K562 (cell line): ENCODE results near the gene SPATS2L. TPM values are rescaled to one million over a fixed set of nuclear protein-coding genes. Genes with fewer than 3 reads are reported as not detected.

Experiments used
- ATAC-seq: fragments of 200-7000 bp; cut with Tn5 transposase; 3 replicates; pipeline ENCODE4 v1.9.1; 2020; ENCODE audit warnings: moderate library complexity
- BruUV-seq: library from RNA; stranded (reverse); fragments of 400-500 nt; replicated peaks from 2 replicates; lab custom pipeline; 2021; lab: Mats Ljungman, UMichigan
- CTCF ChIA-PET: fragments of 300-600 bp; formaldehyde crosslinking; extraction: SDS; loops from one replicate; lab custom pipeline; 2021; ENCODE audit warnings: low intra/inter-chr PET ratio; lab: Yijun Ruan, JAX
- POLR2A ChIA-PET: fragments of 300-600, 350-650 bp; sonication (Branson Sonifier 250); formaldehyde crosslinking; extraction: SDS; loops from one replicate; lab custom pipeline; 2021; ENCODE audit warnings: antibody characterized with exemption, inconsistent platforms; lab: Yijun Ruan, JAX
- DNase-seq, 4 experiments: peaks; one replicate each; pipeline versions ENCODE4 v3.0.0 to v3.0.0-alpha.2; 2011 to 2018; ENCODE audit warnings: low spot score in 3 of 4, mixed read lengths in 3 of 4; ENCODE audit errors: extremely low read depth in 1 of 4
- FAIRE-seq: peaks from 2 replicates; lab custom pipeline; 2011; peaks lifted over from hg19 to GRCh38; lab: Jason Lieb, UNC
- H2AFZ ChIP-seq: 2 replicates; pipeline ENCODE4 v1.6.0; 2011; ENCODE audit warnings: low read depth, low read length, control low read depth, inconsistent platforms
- H3K27ac ChIP-seq: fragments of 200-600 bp; 3 replicates; pipeline ENCODE4 v1.8.0; 2011; ENCODE audit warnings: low read depth, mild to moderate bottlenecking, control low read depth, inconsistent platforms, low read length, moderate library complexity, mixed read lengths; ENCODE audit errors: extremely low read depth
- H3K27me3 ChIP-seq, 2 experiments: fragments of 300-600 bp in 1 of 2; 2 replicates in 1 of 2; 3 replicates in 1 of 2; pipeline versions ENCODE4 v1.6.0 to v1.8.0; 2011; ENCODE audit warnings: inconsistent platforms in 2 of 2, low read length in 2 of 2, mild to moderate bottlenecking in 1 of 2, mixed read lengths in 1 of 2, moderate library complexity in 1 of 2; ENCODE audit not compliant: control insufficient read depth in 2 of 2, insufficient read depth in 2 of 2
- H3K36me3 ChIP-seq: fragments of 300-600 bp; 3 replicates; pipeline ENCODE4 v1.8.0; 2011; ENCODE audit warnings: mild to moderate bottlenecking, low read length, inconsistent platforms; ENCODE audit not compliant: control insufficient read depth, insufficient read depth
- H3K4me1 ChIP-seq, 2 experiments: fragments of 200-600 bp in 1 of 2; replicated peaks in 1 of 2; 2 replicates in 1 of 2; 3 replicates in 1 of 2; pipeline versions ENCODE4 v1.5.1 to v1.8.0; 2011; ENCODE audit warnings: inconsistent platforms in 2 of 2, low read length in 2 of 2, mild to moderate bottlenecking in 1 of 2, mixed read lengths in 1 of 2, moderate library complexity in 1 of 2; ENCODE audit not compliant: control insufficient read depth in 2 of 2, insufficient read depth in 2 of 2
- H3K4me2 ChIP-seq: 2 replicates; pipeline ENCODE4 v1.6.1; 2011; ENCODE audit warnings: low read length, control low read depth, inconsistent platforms, mixed read lengths; ENCODE audit not compliant: insufficient read depth
- H3K4me3 ChIP-seq: fragments of 200-600 bp; sonication (generic), shearing (Covaris generic); 2 replicates; pipeline ENCODE4 v1.5.1; 2016; ENCODE audit warnings: control low read depth, inconsistent platforms
- H3K79me2 ChIP-seq: fragments of 200-600 bp; 3 replicates; pipeline ENCODE4 v1.8.0; 2011; ENCODE audit warnings: low read length, inconsistent platforms; ENCODE audit not compliant: control insufficient read depth, insufficient read depth
- H3K9ac ChIP-seq, 2 experiments: 2 replicates each; pipeline versions ENCODE4 v1.6.0 to v1.6.1; 2011; ENCODE audit warnings: low read depth in 2 of 2, low read length in 2 of 2, control low read depth in 1 of 2, inconsistent platforms in 1 of 2, mild to moderate bottlenecking in 1 of 2, mixed read lengths in 1 of 2; ENCODE audit not compliant: insufficient read depth in 1 of 2
- H3K9me1 ChIP-seq: one replicate; pipeline ENCODE4 v1.6.0; 2011; ENCODE audit warnings: inconsistent platforms, mild to moderate bottlenecking, low read length, moderate library complexity; ENCODE audit not compliant: control insufficient read depth, insufficient read depth
- H3K9me3 ChIP-seq: replicated peaks from 2 replicates; pipeline ENCODE4 v1.5.1; 2011; ENCODE audit warnings: low read depth, low read length, inconsistent platforms; ENCODE audit not compliant: control insufficient read depth, insufficient read depth
- H4K20me1 ChIP-seq: replicated peaks from 2 replicates; pipeline ENCODE4 v1.6.1; 2011; ENCODE audit warnings: low read length, inconsistent platforms, mixed read lengths; ENCODE audit not compliant: control insufficient read depth, insufficient read depth
- CTBP1 ChIP-seq: fragments of 450-650 bp; IDR thresholded peaks from 2 replicates; pipeline ENCODE4 v1.6.1; 2016; ENCODE audit warnings: borderline replicate concordance
- FOSL1 ChIP-seq: fragments of 200-800 bp; sonication (Bioruptor generic); conservative IDR thresholded peaks from 2 replicates; pipeline ENCODE4 v1.6.1; 2016; ENCODE audit warnings: missing genetic modification characterization, missing compliant biosample characterization
- GTF2A2 ChIP-seq: IDR thresholded peaks from 2 replicates; pipeline ENCODE4 v1.6.1; 2016; ENCODE audit warnings: mild to moderate bottlenecking, missing genetic modification characterization, missing compliant biosample characterization
- IRF1 ChIP-seq: sonication (generic); formaldehyde crosslinking; IDR thresholded peaks from 2 replicates; pipeline ENCODE4 v1.8.0; 2022; ENCODE audit warnings: missing genetic modification reagents, mild to moderate bottlenecking, borderline replicate concordance
- KAT7 ChIP-seq: sonication (generic); formaldehyde crosslinking; IDR thresholded peaks from 2 replicates; pipeline ENCODE4 v1.8.0; 2022; ENCODE audit warnings: missing genetic modification reagents, mild to moderate bottlenecking, borderline replicate concordance
- RBM22 ChIP-seq: fragments of 200-400 bp; formaldehyde crosslinking; IDR thresholded peaks from 2 replicates; pipeline ENCODE4 v1.6.1; 2018; ENCODE audit warnings: low read length, low read depth; ENCODE audit not compliant: poor library complexity, severe bottlenecking
- SIX5 ChIP-seq, 2 experiments: IDR thresholded peaks; 2 replicates each; pipeline ENCODE4 v1.6.1; 2011; ENCODE audit warnings: low read length in 2 of 2, borderline replicate concordance in 1 of 2, low read depth in 1 of 2, mild to moderate bottlenecking in 1 of 2, moderate library complexity in 1 of 2; ENCODE audit not compliant: insufficient read depth in 1 of 2
- TOE1 ChIP-seq, 2 experiments: fragments of 450-650 bp in 1 of 2; sonication (generic) in 1 of 2; formaldehyde crosslinking in 1 of 2; IDR thresholded peaks; 2 replicates each; pipeline versions ENCODE4 v1.7.1 to v1.8.0; 2016 to 2022; ENCODE audit warnings: borderline replicate concordance in 2 of 2, mild to moderate bottlenecking in 2 of 2, antibody characterized with exemption in 1 of 2, inconsistent platforms in 1 of 2, low read depth in 1 of 2, missing genetic modification reagents in 1 of 2, moderate library complexity in 1 of 2
- XRCC3 ChIP-seq: fragments of 450-650 bp; IDR thresholded peaks from 2 replicates; pipeline ENCODE4 v1.6.1; 2017; ENCODE audit warnings: mild to moderate bottlenecking, moderate library complexity
- ZNF133 ChIP-seq: fragments of 250-450 bp; sonication (Bioruptor Pico); IDR thresholded peaks from 2 replicates; pipeline ENCODE4 v1.4.0; 2020; ENCODE audit warnings: mild to moderate bottlenecking
- ZNF24 ChIP-seq: fragments of 450-650 bp; IDR thresholded peaks from 2 replicates; pipeline ENCODE4 v1.6.1; 2016
- WGBS: fragments of 100-300 bp; shearing (Covaris generic); methylation state at CpG from one replicate; pipeline ENCODE4 v1.1.6; 2016; ENCODE audit warnings: low coverage, mixed read lengths; ENCODE audit not compliant: insufficient coverage; ENCODE audit errors: missing lambda C conversion rate; 5-methylcytosine and 5-hydroxymethylcytosine counted together
- in situ Hi-C: fragments of 300-500 bp; cut with MboI; formaldehyde crosslinking; loops from 4 replicates; pipeline ENCODE4 v1.15.0; 2018; ENCODE audit warnings: inconsistent platforms, mixed read lengths
- intact Hi-C: fragments of 100-400 bp; cut with micrococcal nuclease; formaldehyde crosslinking; loops from 2 replicates; pipeline ENCODE4 v1.14.2; 2022
- polyA plus RNA-seq, 8 experiments: library from polyadenylated mRNA; depleted of rRNA in 4 of 8; stranded (reverse) in 5 of 8; unstranded in 3 of 8; fragments of >200 nt; fragmentation: Nextera tagmentation in 2 of 8; fragmentation: Illumina TruSeq in 1 of 8; extraction: Ambion mirVana in 2 of 8; extraction: Trizol in 1 of 8; gene quantifications; 2 replicates each; pipeline versions ENCODE4 v1.2.1 to v1.2.3, GENCODE V29; 2011 to 2014; ENCODE audit warnings: inconsistent platforms in 1 of 8, missing spikeins in 1 of 8
- total RNA-seq, 7 experiments: library from RNA; depleted of rRNA in 6 of 7; stranded (reverse); fragments of >200 nt in 6 of 7; fragmentation: Illumina TruSeq in 2 of 7; extraction: Trizol in 2 of 7; gene quantifications; 2 replicates each; pipeline versions ENCODE4 v1.2.1 to v1.2.3, GENCODE V29; 2011 to 2021; ENCODE audit warnings: low replicate concordance in 1 of 7

Gene SPATS2L
- total and polyA plus RNA-seq, 9 of the 15 experiments (the other 6 are each of a cell fraction or from before 2014, with no cell fraction given), result 11.3 to 41.5 (median 24.9) TPM

GRCh38 chr2:200351815-200352214 is 45.3 kb downstream of the SPATS2L start:
- in situ Hi-C loops (no loop called here), intact Hi-C loops (no loop called here)
- H3K9ac ChIP-seq, result no peak overlapping the region
- H3K27ac ChIP-seq, result no peak overlapping the region
- no TSS peak for BruUV-seq
- no peak overlapping the region for H2AFZ ChIP-seq
- no peaks in the 10 kb centered on the region for H3K79me2 ChIP-seq
- CTCF ChIA-PET, result no interaction called here
- no peaks in the 10 kb centered on the region for H3K9me3 ChIP-seq
- H3K27me3 ChIP-seq, result no peaks in the 10 kb centered on the region
- ATAC-seq, result no peak
- no peaks in the 10 kb centered on the region for H3K9me1 ChIP-seq
- no peak for DNase-seq
- no peak overlapping the region for H3K4me3 ChIP-seq
- no peak for FAIRE-seq
- 64% methylated on average over 2 of the region's 2 CpGs for WGBS
- TF ChIP-seq SIX5 (IDR thresholded peaks at IDR 0.05; ENCODE audit: borderline replicate concordance in 1 of 2, insufficient read depth in 1 of 2, low read depth in 1 of 2, low read length in 2 of 2), result no peak
- TF ChIP-seq TOE1 (IDR thresholded peaks at IDR 0.05; ENCODE audit: borderline replicate concordance), result no peak
- TF ChIP-seq TOE1 (CRISPR knock-in tag; IDR thresholded peaks at IDR 0.05; ENCODE audit: borderline replicate concordance, low read depth), result no peak
- TF ChIP-seq FOSL1 (tag), result no peak
- no peak for TF ChIP-seq CTBP1
- TF ChIP-seq RBM22, result no peak
- TF ChIP-seq ZNF133 (CRISPR knock-in tag), result no peak
- TF ChIP-seq XRCC3, result no peak
- TF ChIP-seq IRF1, result no peak
- TF ChIP-seq KAT7 (CRISPR knock-in tag), result no peak
- TF ChIP-seq GTF2A2 (tag), result no peak
- TF ChIP-seq ZNF24, result no peak
- POLR2A ChIA-PET, result no interaction called here
- H3K4me1 ChIP-seq, result peaks cover 0 to 4% of the 10 kb centered on the region in 2 experiments; a peak in 1 of 5 replicates
- no peak overlapping the region for H3K4me2 ChIP-seq
- no peaks in the 10 kb centered on the region for H3K36me3 ChIP-seq
- H4K20me1 ChIP-seq, result no peaks in the 10 kb centered on the region
